ENCODE measurements around the gene C1orf115.
"Not testable (repeated sequence)": the region's sequence is repeated elsewhere in the genome, so short reads cannot be mapped to it uniquely, and the experiment has no call there.

Gene C1orf115

GRCh38 chr1:220727519-220727918 lies 37.4 kb downstream of the C1orf115 start:
- DNase-seq = no peak

GRCh38 chr1:220730486-220730885 lies 40.3 kb downstream of the C1orf115 start:
- no peak for DNase-seq

- DNase-seq = no peak
Observed at GRCh38 chr1:220732137-220732536, 42.0 kb downstream of the C1orf115 start.

DNA sequence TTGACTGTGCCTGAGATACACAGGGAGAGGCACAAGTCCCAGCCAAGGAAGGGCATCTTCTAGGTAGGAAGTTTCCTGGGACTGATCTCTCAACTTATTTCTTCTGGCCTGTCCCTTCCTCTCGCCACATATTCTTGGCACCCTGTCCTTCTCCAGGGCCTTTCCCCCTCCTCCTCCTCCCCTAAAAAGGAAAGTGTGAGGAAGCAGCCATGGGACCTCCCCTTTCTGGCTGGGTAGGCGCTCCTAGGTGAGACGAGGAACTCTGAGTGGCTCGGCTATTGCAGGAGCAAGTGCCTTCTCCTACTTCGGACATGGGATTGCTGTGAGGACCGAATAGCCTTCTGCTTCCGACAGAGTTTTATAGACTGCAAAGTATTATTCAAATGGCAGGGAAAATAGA lies 42.5 kb downstream of the C1orf115 start:
- DNase-seq = no peak

DNA sequence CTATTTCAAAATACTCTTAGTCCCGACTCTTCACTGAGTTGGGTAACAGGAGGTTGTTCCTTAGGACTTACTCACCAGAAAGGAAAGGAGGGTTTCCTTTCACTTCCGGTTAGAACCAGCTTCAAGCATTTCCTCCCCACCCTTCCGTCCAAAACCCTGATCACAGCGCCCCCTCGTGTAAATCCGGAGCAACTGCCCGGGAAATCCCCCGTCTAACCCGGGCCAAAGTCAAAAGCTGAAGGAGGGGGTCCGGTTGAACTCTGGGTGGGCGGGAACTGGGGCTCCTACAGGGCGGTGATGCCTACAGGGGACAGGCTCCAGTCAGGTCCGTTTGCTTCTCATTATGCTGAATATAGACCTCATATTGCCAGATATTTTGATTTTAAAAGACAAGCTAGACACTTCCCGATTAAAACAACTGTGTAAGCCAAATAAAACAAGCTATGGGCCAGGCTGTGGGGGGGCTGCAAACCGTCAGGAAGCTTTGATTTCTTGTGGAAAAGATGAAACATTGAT lies 43.0 kb downstream of the C1orf115 start:
- DNase-seq = peak; percentile 50

DNA sequence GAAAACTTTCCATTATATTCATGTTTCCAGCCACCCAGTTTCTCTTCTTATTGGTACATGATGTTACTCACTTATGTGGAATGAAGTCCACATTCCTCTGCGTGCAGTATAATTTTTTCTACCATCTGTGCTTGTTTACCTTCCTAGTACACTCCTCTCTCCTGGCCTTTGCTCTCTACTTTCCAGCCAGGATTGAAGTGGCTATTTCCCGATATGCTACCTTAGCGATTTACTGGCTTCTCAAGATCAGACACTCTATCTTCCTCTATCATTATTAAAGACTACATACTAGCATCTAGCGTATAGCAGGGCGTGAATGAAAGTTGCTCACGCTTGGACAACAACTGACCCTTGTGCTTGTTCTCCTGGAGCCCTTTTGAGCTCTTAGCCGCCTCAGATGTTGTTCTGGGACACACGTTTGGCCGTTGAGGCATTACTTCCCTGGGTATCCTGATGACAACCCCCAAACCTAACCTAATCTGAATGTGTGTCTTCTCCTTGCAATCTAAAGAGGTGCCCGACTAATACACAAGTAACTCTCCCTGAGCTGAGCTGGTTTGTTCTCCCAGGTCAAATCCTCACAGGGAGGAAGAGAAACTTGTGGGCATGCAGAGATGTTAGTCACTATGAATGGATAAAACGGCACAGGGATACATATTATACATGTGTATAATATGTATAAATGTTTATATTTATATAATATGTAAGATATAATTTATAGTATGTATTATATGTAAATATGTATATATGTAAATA lies 44.6 kb downstream of the C1orf115 start:
- DNase-seq = peak; percentile 4

GRCh38 chr1:220736283-220736682 lies 46.1 kb downstream of the C1orf115 start:
- DNase-seq = not testable (repeated sequence)

DNA sequence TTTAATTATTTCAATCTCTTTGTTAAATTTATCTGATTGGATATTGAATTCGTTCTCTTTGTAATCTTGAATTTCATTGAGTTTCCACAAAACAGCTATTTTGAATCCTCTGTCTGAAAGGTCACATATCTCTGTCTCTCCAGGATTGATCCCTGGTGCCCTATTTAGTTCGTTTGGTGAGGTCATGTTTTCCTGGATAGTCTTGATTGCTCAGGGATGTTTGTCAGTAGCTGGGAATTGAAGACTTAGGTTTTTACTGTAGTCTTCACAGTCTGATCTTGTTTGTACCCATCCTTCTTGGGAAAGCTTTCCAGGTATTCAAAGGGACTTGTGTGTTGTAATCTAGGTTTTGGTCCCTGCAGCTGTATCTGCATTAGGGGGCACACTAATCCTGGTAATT lies 51.2 kb downstream of the C1orf115 start:
- DNase-seq = no peak

DNA sequence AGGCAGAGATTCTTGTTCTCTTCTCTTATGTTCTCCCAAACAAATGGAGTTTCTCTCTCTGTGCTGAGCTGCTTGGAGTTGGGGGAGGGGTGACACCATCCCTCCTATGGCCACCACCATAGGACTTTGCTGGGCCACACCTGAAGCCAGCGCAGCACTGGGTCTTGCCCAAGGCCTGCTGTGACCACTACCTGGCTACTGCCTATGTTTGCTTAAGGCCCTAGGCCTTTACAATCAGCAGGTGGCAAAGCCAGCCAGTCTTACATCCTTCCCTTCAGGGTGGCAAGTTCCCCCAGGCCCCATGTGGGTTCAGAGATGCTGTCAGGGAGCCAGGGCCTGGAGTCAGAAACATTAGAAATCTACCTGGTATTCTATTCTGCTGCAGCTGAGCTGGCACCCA lies 51.7 kb downstream of the C1orf115 start:
- no peak for DNase-seq

DNA sequence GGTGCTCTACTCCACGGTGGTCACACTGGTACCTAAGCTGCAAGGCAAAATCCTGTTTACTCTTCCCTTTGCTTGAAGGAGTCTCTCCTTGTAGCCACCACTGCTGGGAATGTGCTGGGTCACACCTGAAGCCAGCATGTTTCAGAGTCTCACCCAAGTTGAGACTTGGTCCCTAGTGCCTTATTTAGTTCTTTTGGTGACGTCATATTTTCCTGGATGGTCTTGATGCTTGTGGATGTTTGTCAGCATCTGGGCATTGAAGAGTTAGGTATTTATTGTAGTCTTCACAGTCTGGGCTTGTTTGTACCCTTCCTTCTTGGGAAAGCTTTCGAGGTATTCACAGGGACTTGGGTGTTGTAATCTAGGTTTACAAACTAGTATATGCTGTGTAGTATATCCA lies 52.4 kb downstream of the C1orf115 start:
- no peak for DNase-seq

GRCh38 chr1:220746851-220747250 lies 56.7 kb downstream of the C1orf115 start:
- no peak for DNase-seq

DNA sequence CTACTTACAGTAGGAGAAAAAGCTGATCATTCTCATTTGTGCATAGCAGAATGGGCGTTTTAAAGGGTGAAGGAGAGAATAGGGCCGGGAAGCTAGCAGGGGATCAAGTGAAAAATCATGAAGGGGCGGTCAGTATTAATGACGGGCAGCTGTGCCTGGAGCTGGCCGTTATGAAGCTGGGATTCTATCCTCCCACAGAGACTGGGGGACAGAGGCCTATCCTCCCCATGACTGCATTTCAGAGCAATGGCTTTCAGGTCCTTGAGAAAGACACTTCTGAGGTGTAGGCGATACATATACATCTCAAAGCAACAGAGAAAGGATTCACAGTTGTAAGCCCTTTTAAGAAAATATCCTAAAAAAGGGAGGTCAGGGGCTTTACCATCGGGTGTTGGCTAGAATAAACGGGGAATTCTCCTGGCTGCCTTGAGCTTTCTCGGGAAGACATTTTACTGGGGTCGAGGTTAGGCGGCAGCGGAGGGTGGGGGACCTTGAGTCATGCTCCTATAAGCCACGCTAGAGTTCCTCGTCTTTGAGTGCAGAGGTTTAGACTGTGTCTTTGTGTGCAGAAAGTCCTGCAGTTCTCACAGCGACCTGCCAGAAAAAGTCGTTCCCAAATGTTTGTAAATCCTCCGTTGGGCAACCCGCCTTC lies 57.4 kb downstream of the C1orf115 start:
- no peak for DNase-seq

DNA sequence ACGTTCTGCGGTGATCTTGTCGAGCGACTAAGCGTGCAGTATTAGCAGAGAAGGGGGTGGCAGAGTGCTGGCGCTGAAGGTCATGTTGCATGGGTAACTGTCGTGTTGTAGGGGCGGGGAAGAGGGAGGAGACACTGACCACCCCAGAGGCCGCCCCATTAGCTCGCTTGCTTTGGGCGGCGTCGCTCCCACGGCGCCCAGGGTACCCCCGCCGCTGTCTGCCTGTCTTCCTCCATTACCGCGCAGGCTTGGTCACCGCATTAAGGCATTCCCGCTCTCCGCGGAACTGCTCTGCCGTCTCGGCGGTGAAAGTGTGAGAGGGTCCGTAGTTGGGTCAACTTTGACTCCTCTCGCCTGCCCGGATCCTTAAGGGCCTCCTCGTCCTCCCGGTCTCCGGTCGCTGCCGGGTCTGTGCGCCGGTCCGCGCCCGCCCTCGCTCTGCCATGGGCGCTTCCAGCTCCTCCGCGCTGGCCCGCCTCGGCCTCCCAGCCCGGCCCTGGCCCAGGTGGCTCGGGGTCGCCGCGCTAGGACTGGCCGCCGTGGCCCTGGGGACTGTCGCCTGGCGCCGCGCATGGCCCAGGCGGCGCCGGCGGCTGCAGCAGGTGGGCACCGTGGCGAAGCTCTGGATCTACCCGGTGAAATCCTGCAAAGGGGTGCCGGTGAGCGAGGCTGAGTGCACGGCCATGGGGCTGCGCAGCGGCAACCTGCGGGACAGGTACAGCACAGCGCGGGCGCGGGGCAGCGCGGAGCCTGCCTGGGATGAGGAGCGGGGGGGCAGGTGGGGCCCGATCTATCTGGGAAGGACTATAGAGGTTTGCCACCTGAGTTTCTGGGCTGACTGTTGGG lies 58.1 kb downstream of the C1orf115 start, which contains the start of gene MTARC2:
Gene MTARC2 (plus strand): TSS at position 234 of the 846 bp plus-strand sequence. CDS start 210 bp downstream, at position 444.
- peak; percentile 93 for DNase-seq

Data from NCI-H510A treated with DMSO at 0.1 percent for 48 hours (cell line).